ENCODE measurements around the gene SWSAP1. TPM values are rescaled to one million over a fixed set of nuclear protein-coding genes. Genes with fewer than 3 reads are reported as not detected.

Gene SWSAP1
- total and polyA plus RNA-seq, 9 of the 15 experiments (the other 6 are each of a cell fraction or from before 2014, with no cell fraction given), result 0.18 to 2.8 (median 1.7) TPM

GRCh38 chr19:11374433-11375142, at the start of gene SWSAP1 (continued):
- TF ChIP-seq E2F4 (CRISPR knock-in tag; IDR thresholded peaks at IDR 0.05; ENCODE audit: low read depth) (peak; percentile 48; the same call in 1 of the 2 replicates), ZNF707 (CRISPR knock-in tag; conservative IDR thresholded peaks at IDR 0.05) (no peak), ZNF134 (CRISPR knock-in tag; conservative IDR thresholded peaks at IDR 0.05) (no peak; the same call in 1 of the 2 replicates), WHSC1 (IDR thresholded peaks at IDR 0.05; ENCODE audit: low read length) (no peak), ZNF766 (CRISPR knock-in tag; conservative IDR thresholded peaks at IDR 0.05) (no peak), CREBBP (IDR thresholded peaks at IDR 0.05; ENCODE audit: low read depth, low read length) (no peak), SMAD4 (CRISPR knock-in tag; conservative IDR thresholded peaks at IDR 0.05) (peak; percentile 50; the same call in 1 of the 2 replicates), NFXL1 (CRISPR knock-in tag; IDR thresholded peaks at IDR 0.05) (no peak), TSHZ1 (CRISPR knock-in tag; IDR thresholded peaks at IDR 0.05) (no peak), KLF13 (tag; IDR thresholded peaks at IDR 0.05; ENCODE audit: borderline replicate concordance, low read depth) (peak; percentile 4; the same call in 1 of the 2 replicates), TOE1 (IDR thresholded peaks at IDR 0.05; ENCODE audit: borderline replicate concordance) (no peak; the same call in 1 of the 2 replicates), TOE1 (CRISPR knock-in tag; IDR thresholded peaks at IDR 0.05; ENCODE audit: borderline replicate concordance, low read depth) (no peak), TEAD1 (CRISPR knock-in tag; IDR thresholded peaks at IDR 0.05) (peak; percentile 71 to 85; a peak in 3 of 4 replicates), TRIM28 (IDR thresholded peaks at IDR 0.05) (no peak), SRF (CRISPR knock-in tag; IDR thresholded peaks at IDR 0.05) (peak; percentile 26 to 46; a peak in 1 of 4 replicates), NCOA6 (IDR thresholded peaks at IDR 0.05) (no peak), BRF2 (IDR thresholded peaks at IDR 0.05; ENCODE audit: borderline replicate concordance, insufficient read depth, insufficient read length) (no peak), GTF3C2 (IDR thresholded peaks at IDR 0.05; ENCODE audit: borderline replicate concordance, extremely low read depth, insufficient read length) (no peak)
